H1 (cell line): Measurements from ENCODE around the gene TP53. TPM values are rescaled to one million over a fixed set of nuclear protein-coding genes. Genes with fewer than 3 reads are reported as not detected.

Experiments used
- CTCF ChIA-PET: fragments of 300-600 bp; sonication (Branson Sonifier 250); formaldehyde crosslinking; loops from one replicate; lab custom pipeline; 2021; ENCODE audit not compliant: partially characterized antibody; lab: Charles Lee
- POLR2A ChIA-PET: fragments of 300-600 bp; sonication (Branson Sonifier 250); formaldehyde crosslinking; loops from one replicate; lab custom pipeline; 2021; ENCODE audit warnings: inconsistent platforms; ENCODE audit not compliant: partially characterized antibody; lab: Charles Lee
- DNase-seq, 2 experiments: peaks; one replicate each; pipeline versions ENCODE4 v3.0.0 to v3.0.0-alpha.2; 2010 to 2022; ENCODE audit warnings: low spot score in 2 of 2, low read depth in 1 of 2, mixed read lengths in 1 of 2
- FAIRE-seq: peaks from 2 replicates; lab custom pipeline; 2011; peaks lifted over from hg19 to GRCh38; lab: Jason Lieb, UNC
- H2AFZ ChIP-seq: 2 replicates; pipeline ENCODE4 v1.8.1; 2012; ENCODE audit warnings: low read length, inconsistent platforms
- H2AK5ac ChIP-seq: 2 replicates; pipeline ENCODE4 v1.6.1; 2013; ENCODE audit warnings: low read depth, low read length
- H2BK120ac ChIP-seq: replicated peaks from 2 replicates; pipeline ENCODE3; 2013; ENCODE audit warnings: low read depth, low read length, inconsistent platforms
- H2BK12ac ChIP-seq: 2 replicates; pipeline ENCODE4 v1.6.1; 2013; ENCODE audit warnings: low read depth, low read length
- H2BK15ac ChIP-seq: 2 replicates; pipeline ENCODE4 v1.6.1; 2013; ENCODE audit warnings: low read length
- H2BK20ac ChIP-seq: 2 replicates; pipeline ENCODE4 v1.6.1; 2013; ENCODE audit warnings: low read length
- H2BK5ac ChIP-seq: 2 replicates; pipeline ENCODE4 v1.6.1; 2013; ENCODE audit warnings: low read depth, low read length
- H3K14ac ChIP-seq: 2 replicates; pipeline ENCODE4 v1.6.1; 2013; ENCODE audit warnings: inconsistent platforms; ENCODE audit not compliant: insufficient read length
- H3K18ac ChIP-seq: 2 replicates; pipeline ENCODE4 v1.6.1; 2013; ENCODE audit warnings: low read length; ENCODE audit errors: extremely low read depth
- H3K23ac ChIP-seq: 2 replicates; pipeline ENCODE4 v1.6.1; 2013; ENCODE audit warnings: inconsistent platforms; ENCODE audit not compliant: insufficient read length
- H3K23me2 ChIP-seq: 2 replicates; pipeline ENCODE4 v1.6.1; 2013; ENCODE audit warnings: low read depth, low read length
- H3K27ac ChIP-seq: 2 replicates; pipeline ENCODE4 v1.6.1; 2011; ENCODE audit warnings: low read depth, low read length, inconsistent platforms
- H3K27me3 ChIP-seq, 4 experiments: replicated peaks in 1 of 4; 1 replicate in 1 of 4; 2 replicates in 3 of 4; pipeline versions ENCODE4 v1.6.1 to v1.8.1; 2011 to 2013; ENCODE audit warnings: low read length in 3 of 4, mild to moderate bottlenecking in 3 of 4, inconsistent platforms in 2 of 4, mixed read lengths in 2 of 4, moderate library complexity in 1 of 4; ENCODE audit not compliant: control insufficient read depth in 3 of 4, insufficient read depth in 3 of 4; ENCODE audit errors: extremely low read depth in 1 of 4
- H3K36me3 ChIP-seq, 4 experiments: 2 replicates each; pipeline versions ENCODE4 v1.6.1 to v1.8.1; 2011 to 2013; ENCODE audit warnings: mild to moderate bottlenecking in 4 of 4, low read length in 3 of 4, moderate library complexity in 2 of 4, control low read depth in 1 of 4, inconsistent platforms in 1 of 4; ENCODE audit not compliant: insufficient read depth in 4 of 4, control insufficient read depth in 2 of 4
- H3K4ac ChIP-seq: replicated peaks from 2 replicates; pipeline ENCODE3; 2013; ENCODE audit warnings: low read length, low read depth, mixed read lengths, inconsistent platforms; ENCODE audit not compliant: insufficient read length
- H3K4me1 ChIP-seq, 4 experiments: replicated peaks in 1 of 4; 1 replicate in 1 of 4; 2 replicates in 3 of 4; pipeline versions ENCODE4 v1.6.1 to v1.8.1; 2011 to 2013; ENCODE audit warnings: low read length in 3 of 4, inconsistent platforms in 2 of 4, mixed read lengths in 1 of 4; ENCODE audit not compliant: insufficient read depth in 4 of 4, control insufficient read depth in 3 of 4
- H3K4me2 ChIP-seq, 2 experiments: 2 replicates each; pipeline versions ENCODE4 v1.6.1 to v1.8.1; 2011 to 2013; ENCODE audit warnings: low read depth in 2 of 2, low read length in 2 of 2, control low read depth in 1 of 2, inconsistent platforms in 1 of 2, mild to moderate bottlenecking in 1 of 2; ENCODE audit not compliant: insufficient read depth in 1 of 2
- H3K4me3 ChIP-seq, 4 experiments: fragments of 200-600, 300-600 bp in 1 of 4; sonication (generic), shearing (Covaris generic), sonication (Bioruptor Twin) in 1 of 4; 2 replicates each; pipeline versions ENCODE4 v1.5.1 to v1.8.1; 2011 to 2016; ENCODE audit warnings: low read length in 4 of 4, low read depth in 3 of 4, control low read depth in 2 of 4, inconsistent platforms in 2 of 4, mild to moderate bottlenecking in 2 of 4, mixed read lengths in 1 of 4, moderate library complexity in 1 of 4; ENCODE audit not compliant: insufficient read depth in 2 of 4; ENCODE audit errors: extremely low read depth in 1 of 4
- H3K56ac ChIP-seq: replicated peaks from 2 replicates; pipeline ENCODE3; 2013; ENCODE audit warnings: low read depth, mild to moderate bottlenecking, mixed read lengths, low read length, inconsistent platforms; ENCODE audit not compliant: insufficient read length
- H3K79me1 ChIP-seq: 2 replicates; pipeline ENCODE4 v1.6.1; 2013; ENCODE audit warnings: low read depth, low read length, control low read depth
- H3K79me2 ChIP-seq, 2 experiments: 2 replicates each; pipeline versions ENCODE4 v1.6.1 to v1.8.1; 2012 to 2013; ENCODE audit warnings: low read length in 2 of 2, mild to moderate bottlenecking in 2 of 2, inconsistent platforms in 1 of 2; ENCODE audit not compliant: insufficient read depth in 2 of 2, control insufficient read depth in 1 of 2
- H3K9ac ChIP-seq, 4 experiments: replicated peaks in 1 of 4; 1 replicate in 1 of 4; 2 replicates in 3 of 4; pipeline versions ENCODE4 v1.6.1 to v1.8.1; 2011 to 2013; ENCODE audit warnings: low read depth in 3 of 4, low read length in 3 of 4, control low read depth in 2 of 4, mild to moderate bottlenecking in 2 of 4, moderate library complexity in 2 of 4, inconsistent platforms in 1 of 4; ENCODE audit errors: extremely low read depth in 1 of 4
- H3K9me3 ChIP-seq, 2 experiments: 2 replicates each; pipeline versions ENCODE4 v1.6.1 to v1.8.1; 2012 to 2013; ENCODE audit warnings: mild to moderate bottlenecking in 2 of 2, moderate library complexity in 2 of 2, control low read depth in 1 of 2, inconsistent platforms in 1 of 2, low read depth in 1 of 2, low read length in 1 of 2, mixed read lengths in 1 of 2; ENCODE audit not compliant: insufficient read depth in 2 of 2
- H4K20me1 ChIP-seq, 2 experiments: replicated peaks in 1 of 2; 2 replicates each; pipeline versions ENCODE3 to v1.8.1; 2011 to 2013; ENCODE audit warnings: inconsistent platforms in 2 of 2, low read length in 2 of 2, mild to moderate bottlenecking in 1 of 2; ENCODE audit not compliant: insufficient read depth in 2 of 2, control insufficient read depth in 1 of 2
- H4K5ac ChIP-seq: 2 replicates; pipeline ENCODE4 v1.6.1; 2013; ENCODE audit warnings: low read length, low read depth, mixed read lengths, inconsistent platforms; ENCODE audit not compliant: insufficient read length
- H4K8ac ChIP-seq: 2 replicates; pipeline ENCODE4 v1.8.0; 2013; ENCODE audit warnings: mild to moderate bottlenecking, moderate library complexity, low read length, inconsistent platforms; ENCODE audit not compliant: insufficient read depth; ENCODE audit errors: extremely low read depth
- H4K91ac ChIP-seq: replicated peaks from 2 replicates; pipeline ENCODE3; 2013; ENCODE audit warnings: low read length, mixed read lengths, inconsistent platforms; ENCODE audit not compliant: insufficient read length
- BCL11A ChIP-seq, 2 experiments: IDR thresholded peaks; one replicate each; pipeline ENCODE4 v1.6.1; 2011; ENCODE audit warnings: low read depth in 2 of 2, low read length in 2 of 2, mild to moderate bottlenecking in 2 of 2
- CBX5 ChIP-seq: fragments of 300-800, 300-1000 bp; sonication (generic); IDR thresholded peaks from 2 replicates; pipeline ENCODE4 v1.7.1; 2016; ENCODE audit warnings: antibody characterized with exemption, low read length, low read depth
- CHD1 ChIP-seq: IDR thresholded peaks from 2 replicates; pipeline ENCODE4 v1.6.1; 2012; ENCODE audit warnings: low read depth, low read length, improper control_type of control experiment
- CREB1 ChIP-seq: IDR thresholded peaks from 2 replicates; pipeline ENCODE4 v1.6.1; 2012; ENCODE audit warnings: inconsistent platforms
- EZH2 ChIP-seq: fragments of 200-600 bp; sonication (generic); IDR thresholded peaks from 2 replicates; pipeline ENCODE4 v1.7.1; 2012; ENCODE audit warnings: low read depth, mild to moderate bottlenecking, moderate library complexity, low read length, inconsistent platforms; ENCODE audit not compliant: severe bottlenecking
- HDAC2 ChIP-seq, 2 experiments: fragments of 300-600 bp in 1 of 2; sonication (generic) in 1 of 2; IDR thresholded peaks; 2 replicates each; pipeline ENCODE4 v1.6.1; 2011 to 2012; ENCODE audit warnings: low read depth in 2 of 2, low read length in 2 of 2, mild to moderate bottlenecking in 2 of 2, moderate library complexity in 2 of 2, borderline replicate concordance in 1 of 2, inconsistent platforms in 1 of 2
- KDM4A ChIP-seq: IDR thresholded peaks from one replicate; pipeline ENCODE4 v1.7.1; 2012; ENCODE audit warnings: low read depth, mild to moderate bottlenecking, moderate library complexity, low read length, inconsistent platforms; ENCODE audit not compliant: severe bottlenecking
- PHF8 ChIP-seq: fragments of 200-600 bp; sonication (generic); conservative IDR thresholded peaks from 2 replicates; pipeline ENCODE4 v1.7.1; 2012; ENCODE audit warnings: low read depth, mild to moderate bottlenecking, inconsistent platforms, low read length, moderate library complexity
- POLR2AphosphoS5 ChIP-seq: IDR thresholded peaks from 2 replicates; pipeline ENCODE4 v1.6.1; 2011; ENCODE audit warnings: low read depth, low read length
- POU5F1 ChIP-seq: IDR thresholded peaks from 2 replicates; pipeline ENCODE4 v1.6.1; 2011; ENCODE audit warnings: low read depth, mild to moderate bottlenecking, low read length, moderate library complexity
- RAD21 ChIP-seq, 2 experiments: IDR thresholded peaks in 1 of 2; conservative IDR thresholded peaks in 1 of 2; 2 replicates each; pipeline ENCODE4 v1.6.1; 2011; ENCODE audit warnings: low read depth in 2 of 2, low read length in 2 of 2, improper control_type of control experiment in 1 of 2, inconsistent platforms in 1 of 2, mild to moderate bottlenecking in 1 of 2, moderate library complexity in 1 of 2
- SP4 ChIP-seq: IDR thresholded peaks from 2 replicates; pipeline ENCODE4 v1.6.1; 2012; ENCODE audit warnings: low read length, inconsistent platforms
- TAF7 ChIP-seq: optimal IDR thresholded peaks from 2 replicates; pipeline ENCODE3; 2011; ENCODE audit warnings: low read depth, mild to moderate bottlenecking, inconsistent platforms, low read length, moderate library complexity, borderline replicate concordance
- WGBS, 2 experiments: shearing (Covaris generic) in 1 of 2; methylation state at CpG; one replicate each; pipeline versions ENCODE4 v1.1.6 to v1.1.7; 2013 to 2015; ENCODE audit warnings: low lambda C conversion rate in 2 of 2, mixed read lengths in 2 of 2, inconsistent platforms in 1 of 2, low coverage in 1 of 2, missing lambda C conversion rate in 1 of 2; ENCODE audit not compliant: insufficient replicate concordance in 2 of 2, insufficient coverage in 1 of 2, insufficient read length in 1 of 2; ENCODE audit errors: extremely low coverage in 1 of 2, missing lambda C conversion rate in 1 of 2; 5-methylcytosine and 5-hydroxymethylcytosine counted together
- polyA plus RNA-seq, 7 experiments: library from polyadenylated mRNA; depleted of rRNA in 3 of 7; stranded (reverse) in 5 of 7; unstranded in 2 of 7; fragments of >200 nt in 5 of 7; fragments of 200-250 nt in 2 of 7; gene quantifications; 1 replicate in 5 of 7; 2 replicates in 1 of 7; 4 replicates in 1 of 7; pipeline versions ENCODE4 v1.2.1 to v1.2.3, GENCODE V29; 2011 to 2013; ENCODE audit warnings: missing spikeins in 2 of 7, mixed read lengths in 2 of 7
- total RNA-seq: library from RNA; stranded (reverse); fragmentation: NEBNext Ultra II Directional; extraction: Animal tissue kit (Norgen Biotek cat#: 25700); gene quantifications from 2 replicates; pipeline ENCODE4 v1.2.1, GENCODE V29; 2021

Gene TP53
- total and polyA plus RNA-seq, 2 of the 8 experiments (the other 6 are each of a cell fraction or from before 2014, with no cell fraction given) = 143 to 198 TPM

GRCh38 chr17:7618608-7619007 is 68.7 kb downstream of the TP53 start:
- Histone ChIP-seq H4K91ac (no peak overlapping the region), H2BK5ac (no peak overlapping the region), H4K5ac (no peak overlapping the region), H2BK15ac (no peak overlapping the region), H2BK20ac (no peak overlapping the region), H3K4me3 (no peak overlapping the region), H2AK5ac (no peak overlapping the region), H3K27ac (no peak overlapping the region), H3K4ac (no peak overlapping the region), H3K79me1 (peaks cover 3% of the 10 kb centered on the region; the same call in 1 of the 2 replicates), H3K23me2 (peaks cover 6% of the 10 kb centered on the region), H3K9ac (no peak overlapping the region), H3K56ac (no peak overlapping the region), H3K4me1 (peaks cover 0 to 1% (median 0%) of the 10 kb centered on the region in 4 experiments; a peak in 1 of 7 replicates), H3K23ac (no peak overlapping the region), H4K8ac (no peak overlapping the region), H2AFZ (no peak overlapping the region), H3K79me2 (peaks cover 0 to 5% of the 10 kb centered on the region in 2 experiments; a peak in 2 of 4 replicates), H2BK12ac (no peak overlapping the region), H3K9me3 (no peaks in the 10 kb centered on the region), H3K4me2 (no peak overlapping the region), H3K36me3 (no peaks in the 10 kb centered on the region), H3K14ac (no peak overlapping the region), H2BK120ac (no peak overlapping the region), H3K27me3 (no peaks in the 10 kb centered on the region), H4K20me1 (peaks cover 0 to 2% of the 10 kb centered on the region in 2 experiments), H3K18ac (no peak overlapping the region)
- CTCF ChIA-PET = interaction anchor here (0.7 to 13.4 kb wide), 7 partner anchors 8 to 54 kb away, joined by 3 to 92 read pairs (median 4); partner anchors contain the start of genes SAT2 and SHBG
- POLR2A ChIA-PET = interaction anchor here (0.7 to 79.4 kb wide), 3 partner anchors 9 to 175 kb away, joined by 3 to 2272 read pairs (median 4); partner anchors contain the start of genes ATP1B2, SAT2, TP53 and WRAP53
- 85% methylated on average over 5 of the region's 5 CpGs; no CpG with 5 or more reads in 1 of the 2 experiments for WGBS, 2 experiments
- DNase-seq = no peak
- TF ChIP-seq BCL11A (IDR thresholded peaks at IDR 0.05; ENCODE audit: low read depth in 2 of 2, low read length in 2 of 2) (no peak), PHF8 (no peak), EZH2 (no peak), KDM4A (no peak), RAD21 (IDR thresholded peaks at IDR 0.05 in 1 of 2, conservative IDR thresholded peaks at IDR 0.05 in 1 of 2; ENCODE audit: low read depth in 2 of 2, low read length in 2 of 2) (no peak), POLR2AphosphoS5 (no peak), POU5F1 (no peak), TAF7 (no peak), CHD1 (no peak), CBX5 (no peak), SP4 (no peak), CREB1 (no peak), HDAC2 (IDR thresholded peaks at IDR 0.05; ENCODE audit: borderline replicate concordance in 1 of 2, low read depth in 2 of 2, low read length in 2 of 2) (no peak)
- FAIRE-seq = no peak
